WTC11 (cell line): Measurements from ENCODE around the gene POLDIP2. TPM values are rescaled to one million over a fixed set of nuclear protein-coding genes. Genes with fewer than 3 reads are reported as not detected.
A peak's percentile ranks its signal among the peaks of the same experiment; 100 is the strongest.

Experiments used
- ATAC-seq: fragments of 200-7000 bp; cut with Tn5 transposase; 2 replicates; pipeline ENCODE4 v1.10.0; 2021; ENCODE audit warnings: mild to moderate bottlenecking, moderate library complexity
- CTCF ChIA-PET: fragments of 300-600 bp; sonication (Branson Sonifier 250); formaldehyde crosslinking; loops from one replicate; lab custom pipeline; 2021; ENCODE audit warnings: antibody characterized with exemption; lab: Charles Lee
- POLR2A ChIA-PET: fragments of 350-600 bp; sonication (Branson Sonifier 250); formaldehyde crosslinking; loops from one replicate; lab custom pipeline; 2021; ENCODE audit warnings: antibody characterized with exemption; lab: Charles Lee
- DNase-seq: peaks from one replicate; pipeline ENCODE4 v3.0.0; 2021; ENCODE audit warnings: low spot score
- H3K27ac Mint-ChIP-seq: 2 replicates; pipeline ENCODE4 v1.8.0; 2021; ENCODE audit warnings: mixed read lengths
- H3K27me3 Mint-ChIP-seq: 2 replicates; pipeline ENCODE4 v1.8.0; 2021; ENCODE audit warnings: low read depth, mild to moderate bottlenecking, moderate library complexity, mixed read lengths
- H3K36me3 Mint-ChIP-seq: 2 replicates; pipeline ENCODE4 v1.8.0; 2021; ENCODE audit warnings: mixed read lengths
- H3K4me1 Mint-ChIP-seq: 2 replicates; pipeline ENCODE4 v1.8.0; 2022; ENCODE audit warnings: mixed read lengths
- H3K4me3 Mint-ChIP-seq: 2 replicates; pipeline ENCODE4 v1.8.0; 2021; ENCODE audit warnings: mild to moderate bottlenecking, moderate library complexity, mixed read lengths
- H3K9me3 Mint-ChIP-seq: 2 replicates; pipeline ENCODE4 v1.8.0; 2021; ENCODE audit warnings: mixed read lengths
- CREM ChIP-seq: sonication (generic); formaldehyde crosslinking; IDR thresholded peaks from 2 replicates; pipeline ENCODE4 v1.8.1; 2022; ENCODE audit warnings: mild to moderate bottlenecking, missing genetic modification reagents, moderate library complexity
- GTF2I ChIP-seq: fragments of 250-450 bp; sonication (Bioruptor Pico); conservative IDR thresholded peaks from 2 replicates; pipeline ENCODE4 v1.4.0; 2021; ENCODE audit warnings: mild to moderate bottlenecking
- IRF2 ChIP-seq: sonication (generic); formaldehyde crosslinking; IDR thresholded peaks from 2 replicates; pipeline ENCODE4 v1.8.0; 2022; ENCODE audit warnings: low read depth, missing genetic modification reagents, borderline replicate concordance
- JAZF1 ChIP-seq: fragments of 250-450 bp; sonication (Bioruptor Pico); IDR thresholded peaks from 2 replicates; pipeline ENCODE4 v1.9.0; 2021; ENCODE audit warnings: moderate library complexity, mild to moderate bottlenecking, inconsistent platforms
- RELA ChIP-seq: sonication (generic); formaldehyde crosslinking; IDR thresholded peaks from 2 replicates; pipeline ENCODE4 v1.8.1; 2022; ENCODE audit warnings: missing genetic modification reagents, mild to moderate bottlenecking, borderline replicate concordance
- ZNF138 ChIP-seq: sonication (generic); formaldehyde crosslinking; conservative IDR thresholded peaks from 2 replicates; pipeline ENCODE4 v1.8.1; 2022; ENCODE audit warnings: mild to moderate bottlenecking, moderate library complexity, missing genetic modification reagents
- ZNF263 ChIP-seq: sonication (generic); formaldehyde crosslinking; IDR thresholded peaks from 2 replicates; pipeline ENCODE4 v1.8.1; 2022; ENCODE audit warnings: low read depth, mild to moderate bottlenecking, moderate library complexity, missing genetic modification reagents
- ZNF416 ChIP-seq: fragments of 250-450 bp; sonication (Bioruptor Pico); IDR thresholded peaks from 2 replicates; pipeline ENCODE4 v1.9.0; 2021; ENCODE audit warnings: mild to moderate bottlenecking, inconsistent platforms
- total RNA-seq: library from RNA; stranded (reverse); gene quantifications from 3 replicates; pipeline ENCODE4 v1.2.3, GENCODE V29; 2021
- TF ChIP-seq, protein P1 (sequence below): sonication (generic); formaldehyde crosslinking; IDR thresholded peaks from 2 replicates; pipeline ENCODE4 v1.8.0; 2022; ENCODE audit warnings: missing genetic modification reagents
- TF ChIP-seq, protein P2 (sequence below): sonication (generic); formaldehyde crosslinking; IDR thresholded peaks from 2 replicates; pipeline ENCODE4 v1.8.0; 2023; ENCODE audit warnings: missing genetic modification reagents
- TF ChIP-seq, protein P3 (sequence below): sonication (generic); formaldehyde crosslinking; IDR thresholded peaks from 2 replicates; pipeline ENCODE4 v1.8.1; 2022; ENCODE audit warnings: low read depth, missing genetic modification reagents, borderline replicate concordance
- TF ChIP-seq, protein P4 (sequence below): sonication (generic); formaldehyde crosslinking; IDR thresholded peaks from 2 replicates; pipeline ENCODE4 v1.8.0; 2022; ENCODE audit warnings: mild to moderate bottlenecking, missing genetic modification reagents
- TF ChIP-seq, protein P5 (sequence below): sonication (generic); formaldehyde crosslinking; IDR thresholded peaks from 2 replicates; pipeline ENCODE4 v1.8.0; 2022; ENCODE audit warnings: mild to moderate bottlenecking, missing genetic modification reagents
- TF ChIP-seq, protein P6 (sequence below): sonication (generic); formaldehyde crosslinking; IDR thresholded peaks from 2 replicates; pipeline ENCODE4 v1.8.1; 2023; ENCODE audit warnings: mild to moderate bottlenecking, missing genetic modification reagents
- TF ChIP-seq, protein P7 (sequence below): sonication (generic); formaldehyde crosslinking; IDR thresholded peaks from 2 replicates; pipeline ENCODE4 v1.8.1; 2022; ENCODE audit warnings: mild to moderate bottlenecking, moderate library complexity, missing genetic modification reagents

The POLDIP2 gene
- total RNA-seq, 1 experiment from 2014 or later = 85.4 TPM

DNA sequence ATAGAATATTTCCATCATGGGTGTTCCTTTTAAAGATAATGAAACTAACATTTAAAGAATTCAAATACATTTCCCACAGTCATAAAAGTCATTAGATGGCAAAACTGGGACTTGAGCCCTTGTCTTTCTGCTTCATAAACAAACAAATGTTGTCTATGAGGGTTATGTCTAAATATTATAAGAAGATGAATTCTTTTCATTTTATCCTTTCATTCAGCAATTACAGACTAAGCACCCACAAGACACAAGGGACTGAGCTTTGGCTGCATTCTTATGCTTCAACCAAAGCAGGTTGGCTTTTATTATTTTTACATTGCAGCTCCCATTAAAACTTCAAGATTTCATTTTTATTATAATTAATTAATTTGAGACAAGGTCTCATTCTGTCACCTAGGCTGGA lies 29.1 kb upstream of the POLDIP2 start:
- POLR2A ChIA-PET = no interaction called here
- CTCF ChIA-PET = interaction anchor here (1.4 to 6.9 kb wide), 3 partner anchors 19 to 40 kb away, joined by 3 to 63 read pairs (median 4); no protein-coding TSS in a partner anchor
- no peak for ATAC-seq

DNA sequence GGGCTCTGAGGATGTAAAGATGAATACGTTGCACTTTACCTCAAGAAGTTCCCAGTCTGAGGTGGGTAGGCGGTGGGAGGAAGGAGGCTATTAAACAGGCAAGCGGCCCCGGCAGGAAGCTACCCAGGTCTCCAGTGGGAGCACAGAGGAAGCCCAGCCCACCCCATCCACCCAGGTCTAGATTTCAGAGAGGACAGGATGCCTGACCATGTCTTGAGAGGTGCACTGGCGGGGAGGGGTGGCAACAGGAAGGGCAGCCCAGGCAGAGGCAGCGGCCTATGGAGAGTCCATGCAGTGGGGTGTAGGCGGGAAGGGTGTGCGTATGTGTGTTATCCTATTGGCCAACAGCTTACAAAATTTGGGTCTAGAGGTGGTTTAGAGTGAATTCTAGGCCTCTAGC lies 28.1 kb upstream of the POLDIP2 start:
- Mint-ChIP-seq H3K4me3 (peak overlapping the region; percentile 89), H3K9me3 (no peaks in the 10 kb centered on the region), H3K4me1 (peaks cover 11% of the 10 kb centered on the region), H3K27ac (no peak overlapping the region), H3K27me3 (peaks cover 74% of the 10 kb centered on the region), H3K36me3 (peaks cover 3% of the 10 kb centered on the region)
- ChIA-PET CTCF (interaction anchor here (0.6 to 6.9 kb wide), 6 partner anchors 22 to 879 kb away, joined by 4 to 63 read pairs (median 6); partner anchors contain the start of gene POLDIP2), POLR2A (no interaction called here)
- TF ChIP-seq, protein P1, sequence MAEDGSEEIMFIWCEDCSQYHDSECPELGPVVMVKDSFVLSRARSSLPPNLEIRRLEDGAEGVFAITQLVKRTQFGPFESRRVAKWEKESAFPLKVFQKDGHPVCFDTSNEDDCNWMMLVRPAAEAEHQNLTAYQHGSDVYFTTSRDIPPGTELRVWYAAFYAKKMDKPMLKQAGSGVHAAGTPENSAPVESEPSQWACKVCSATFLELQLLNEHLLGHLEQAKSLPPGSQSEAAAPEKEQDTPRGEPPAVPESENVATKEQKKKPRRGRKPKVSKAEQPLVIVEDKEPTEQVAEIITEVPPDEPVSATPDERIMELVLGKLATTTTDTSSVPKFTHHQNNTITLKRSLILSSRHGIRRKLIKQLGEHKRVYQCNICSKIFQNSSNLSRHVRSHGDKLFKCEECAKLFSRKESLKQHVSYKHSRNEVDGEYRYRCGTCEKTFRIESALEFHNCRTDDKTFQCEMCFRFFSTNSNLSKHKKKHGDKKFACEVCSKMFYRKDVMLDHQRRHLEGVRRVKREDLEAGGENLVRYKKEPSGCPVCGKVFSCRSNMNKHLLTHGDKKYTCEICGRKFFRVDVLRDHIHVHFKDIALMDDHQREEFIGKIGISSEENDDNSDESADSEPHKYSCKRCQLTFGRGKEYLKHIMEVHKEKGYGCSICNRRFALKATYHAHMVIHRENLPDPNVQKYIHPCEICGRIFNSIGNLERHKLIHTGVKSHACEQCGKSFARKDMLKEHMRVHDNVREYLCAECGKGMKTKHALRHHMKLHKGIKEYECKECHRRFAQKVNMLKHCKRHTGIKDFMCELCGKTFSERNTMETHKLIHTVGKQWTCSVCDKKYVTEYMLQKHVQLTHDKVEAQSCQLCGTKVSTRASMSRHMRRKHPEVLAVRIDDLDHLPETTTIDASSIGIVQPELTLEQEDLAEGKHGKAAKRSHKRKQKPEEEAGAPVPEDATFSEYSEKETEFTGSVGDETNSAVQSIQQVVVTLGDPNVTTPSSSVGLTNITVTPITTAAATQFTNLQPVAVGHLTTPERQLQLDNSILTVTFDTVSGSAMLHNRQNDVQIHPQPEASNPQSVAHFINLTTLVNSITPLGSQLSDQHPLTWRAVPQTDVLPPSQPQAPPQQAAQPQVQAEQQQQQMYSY = peak; percentile 54; the same call in 1 of the 2 replicates
- TF ChIP-seq, protein P2, sequence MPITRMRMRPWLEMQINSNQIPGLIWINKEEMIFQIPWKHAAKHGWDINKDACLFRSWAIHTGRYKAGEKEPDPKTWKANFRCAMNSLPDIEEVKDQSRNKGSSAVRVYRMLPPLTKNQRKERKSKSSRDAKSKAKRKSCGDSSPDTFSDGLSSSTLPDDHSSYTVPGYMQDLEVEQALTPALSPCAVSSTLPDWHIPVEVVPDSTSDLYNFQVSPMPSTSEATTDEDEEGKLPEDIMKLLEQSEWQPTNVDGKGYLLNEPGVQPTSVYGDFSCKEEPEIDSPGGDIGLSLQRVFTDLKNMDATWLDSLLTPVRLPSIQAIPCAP (CRISPR knock-in tag) = no peak
- ATAC-seq (no peak), DNase-seq (no peak)

More for the DNA sequence above, 29.1 kb upstream of the POLDIP2 start:
- no peak for TF ChIP-seq ZNF263
- TF ChIP-seq, protein P3, sequence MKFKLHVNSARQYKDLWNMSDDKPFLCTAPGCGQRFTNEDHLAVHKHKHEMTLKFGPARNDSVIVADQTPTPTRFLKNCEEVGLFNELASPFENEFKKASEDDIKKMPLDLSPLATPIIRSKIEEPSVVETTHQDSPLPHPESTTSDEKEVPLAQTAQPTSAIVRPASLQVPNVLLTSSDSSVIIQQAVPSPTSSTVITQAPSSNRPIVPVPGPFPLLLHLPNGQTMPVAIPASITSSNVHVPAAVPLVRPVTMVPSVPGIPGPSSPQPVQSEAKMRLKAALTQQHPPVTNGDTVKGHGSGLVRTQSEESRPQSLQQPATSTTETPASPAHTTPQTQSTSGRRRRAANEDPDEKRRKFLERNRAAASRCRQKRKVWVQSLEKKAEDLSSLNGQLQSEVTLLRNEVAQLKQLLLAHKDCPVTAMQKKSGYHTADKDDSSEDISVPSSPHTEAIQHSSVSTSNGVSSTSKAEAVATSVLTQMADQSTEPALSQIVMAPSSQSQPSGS (CRISPR knock-in tag) = no peak
- no peak for TF ChIP-seq IRF2
- TF ChIP-seq ZNF138 (CRISPR knock-in tag) = no peak
- TF ChIP-seq, protein P4, sequence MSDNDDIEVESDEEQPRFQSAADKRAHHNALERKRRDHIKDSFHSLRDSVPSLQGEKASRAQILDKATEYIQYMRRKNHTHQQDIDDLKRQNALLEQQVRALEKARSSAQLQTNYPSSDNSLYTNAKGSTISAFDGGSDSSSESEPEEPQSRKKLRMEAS (CRISPR knock-in tag) = no peak
- no peak for TF ChIP-seq GTF2I (CRISPR knock-in tag)
- TF ChIP-seq, protein P5, sequence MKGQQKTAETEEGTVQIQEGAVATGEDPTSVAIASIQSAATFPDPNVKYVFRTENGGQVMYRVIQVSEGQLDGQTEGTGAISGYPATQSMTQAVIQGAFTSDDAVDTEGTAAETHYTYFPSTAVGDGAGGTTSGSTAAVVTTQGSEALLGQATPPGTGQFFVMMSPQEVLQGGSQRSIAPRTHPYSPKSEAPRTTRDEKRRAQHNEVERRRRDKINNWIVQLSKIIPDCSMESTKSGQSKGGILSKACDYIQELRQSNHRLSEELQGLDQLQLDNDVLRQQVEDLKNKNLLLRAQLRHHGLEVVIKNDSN (CRISPR knock-in tag) = no peak
- Mint-ChIP-seq H3K27ac (no peak overlapping the region), H3K4me3 (no peak overlapping the region), H3K9me3 (no peaks in the 10 kb centered on the region), H3K36me3 (peaks cover 10% of the 10 kb centered on the region), H3K27me3 (peaks cover 66% of the 10 kb centered on the region), H3K4me1 (peaks cover 11% of the 10 kb centered on the region)
- DNase-seq = no peak

DNA sequence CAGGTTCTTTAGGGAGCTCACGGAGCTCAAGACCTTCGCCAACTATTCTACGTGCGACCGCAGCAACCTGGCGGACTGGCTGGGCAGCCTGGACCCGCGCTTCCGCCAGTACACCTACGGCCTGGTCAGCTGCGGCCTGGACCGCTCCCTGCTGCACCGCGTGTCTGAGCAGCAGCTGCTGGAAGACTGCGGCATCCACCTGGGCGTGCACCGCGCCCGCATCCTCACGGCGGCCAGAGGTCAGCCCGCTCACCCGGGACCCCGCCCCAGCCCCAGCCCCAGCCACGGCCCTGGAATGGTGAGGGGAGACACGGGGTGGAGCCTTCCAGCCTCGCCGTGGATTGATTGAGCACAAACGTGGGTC lies 27.7 kb upstream of the POLDIP2 start:
- TF ChIP-seq, protein P6, sequence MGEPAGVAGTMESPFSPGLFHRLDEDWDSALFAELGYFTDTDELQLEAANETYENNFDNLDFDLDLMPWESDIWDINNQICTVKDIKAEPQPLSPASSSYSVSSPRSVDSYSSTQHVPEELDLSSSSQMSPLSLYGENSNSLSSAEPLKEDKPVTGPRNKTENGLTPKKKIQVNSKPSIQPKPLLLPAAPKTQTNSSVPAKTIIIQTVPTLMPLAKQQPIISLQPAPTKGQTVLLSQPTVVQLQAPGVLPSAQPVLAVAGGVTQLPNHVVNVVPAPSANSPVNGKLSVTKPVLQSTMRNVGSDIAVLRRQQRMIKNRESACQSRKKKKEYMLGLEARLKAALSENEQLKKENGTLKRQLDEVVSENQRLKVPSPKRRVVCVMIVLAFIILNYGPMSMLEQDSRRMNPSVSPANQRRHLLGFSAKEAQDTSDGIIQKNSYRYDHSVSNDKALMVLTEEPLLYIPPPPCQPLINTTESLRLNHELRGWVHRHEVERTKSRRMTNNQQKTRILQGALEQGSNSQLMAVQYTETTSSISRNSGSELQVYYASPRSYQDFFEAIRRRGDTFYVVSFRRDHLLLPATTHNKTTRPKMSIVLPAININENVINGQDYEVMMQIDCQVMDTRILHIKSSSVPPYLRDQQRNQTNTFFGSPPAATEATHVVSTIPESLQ (CRISPR knock-in tag) = no peak
- TF ChIP-seq JAZF1 (CRISPR knock-in tag) = no peak
- 0 out of 2 replicates have a peak, but pooled peaks have one; percentile 4 for TF ChIP-seq CREM
- TF ChIP-seq, protein P7, sequence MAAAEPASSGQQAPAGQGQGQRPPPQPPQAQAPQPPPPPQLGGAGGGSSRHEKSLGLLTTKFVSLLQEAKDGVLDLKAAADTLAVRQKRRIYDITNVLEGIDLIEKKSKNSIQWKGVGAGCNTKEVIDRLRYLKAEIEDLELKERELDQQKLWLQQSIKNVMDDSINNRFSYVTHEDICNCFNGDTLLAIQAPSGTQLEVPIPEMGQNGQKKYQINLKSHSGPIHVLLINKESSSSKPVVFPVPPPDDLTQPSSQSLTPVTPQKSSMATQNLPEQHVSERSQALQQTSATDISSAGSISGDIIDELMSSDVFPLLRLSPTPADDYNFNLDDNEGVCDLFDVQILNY = no peak
- 0 out of 2 replicates have a peak, but pooled peaks have one; percentile 16 for TF ChIP-seq RELA (CRISPR knock-in tag)
- no peak for TF ChIP-seq ZNF416
- ATAC-seq = peak; percentile 15; the same call in 1 of the 2 replicates
- Mint-ChIP-seq H3K4me3 (peak overlapping the region; percentile 89), H3K27me3 (peaks cover 78% of the 10 kb centered on the region), H3K36me3 (peaks cover 2% of the 10 kb centered on the region; the same call in 1 of the 2 replicates), H3K9me3 (no peaks in the 10 kb centered on the region), H3K27ac (no peak overlapping the region), H3K4me1 (peaks cover 11% of the 10 kb centered on the region)
- peak; percentile 42 for DNase-seq
- ChIA-PET CTCF (interaction anchor here (1.0 to 6.9 kb wide), 8 partner anchors 17 to 732 kb away, joined by 3 to 63 read pairs (median 4); partner anchors contain the start of gene POLDIP2), POLR2A (interaction anchor here (1.3 kb wide), 1 partner anchor 23 kb away, joined by 3 read pairs; no protein-coding TSS in a partner anchor)
